D721Med (cell line): Measurements from ENCODE around the gene HINT3.

ENCODE experiments used
- DNase-seq: peaks from one replicate; pipeline ENCODE4 v3.0.0; 2011; ENCODE audit warnings: low spot score; ENCODE audit not compliant: insufficient read length
- FAIRE-seq: peaks from 2 replicates; lab custom pipeline; 2011; peaks lifted over from hg19 to GRCh38; lab: Jason Lieb, UNC
- TF ChIP-seq, protein P1 (sequence below): IDR thresholded peaks from 2 replicates; pipeline ENCODE4 v1.5.1; 2012; ENCODE audit warnings: mild to moderate bottlenecking, control low read depth; ENCODE audit not compliant: insufficient read depth; ENCODE audit errors: missing control alignments

The HINT3 gene

DNA sequence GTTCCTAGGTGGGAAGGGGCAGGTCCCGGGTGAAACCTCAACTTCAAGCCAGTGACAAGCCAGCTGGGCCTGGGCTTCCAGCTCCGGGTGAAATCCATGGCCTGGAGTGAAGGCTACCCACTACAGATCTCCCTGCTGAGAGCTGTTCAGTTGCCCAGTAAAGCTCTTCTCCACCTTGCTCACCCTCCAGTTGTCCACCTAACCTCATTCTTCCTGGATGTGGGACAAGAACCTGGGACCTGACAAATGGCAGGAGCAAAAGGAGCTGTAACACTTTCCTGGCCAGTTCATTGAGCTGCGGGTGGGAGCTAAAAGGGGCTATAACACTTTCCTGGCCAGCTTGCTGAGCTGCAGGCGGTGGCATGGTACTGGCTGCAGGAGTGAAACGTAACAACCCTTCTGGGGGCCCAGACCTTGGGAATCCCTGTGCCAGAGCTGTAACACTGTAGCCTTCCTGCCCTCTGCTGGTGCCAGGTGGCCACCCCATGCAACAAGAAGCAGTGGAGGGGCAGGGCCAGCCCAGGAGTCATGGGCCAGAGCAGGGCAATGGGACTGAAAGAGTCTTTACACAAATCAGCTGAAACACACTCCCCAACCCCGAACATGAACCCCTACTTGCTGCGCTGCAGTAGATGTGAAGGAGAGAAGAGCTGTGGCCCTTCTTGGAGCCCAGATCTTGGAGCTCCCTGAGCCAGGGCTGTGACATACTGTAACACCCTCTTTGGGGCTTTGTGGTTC is 3.6 kb upstream of the HINT3 start:
- DNase-seq (no peak), FAIRE-seq (no peak)
- TF ChIP-seq, protein P1, sequence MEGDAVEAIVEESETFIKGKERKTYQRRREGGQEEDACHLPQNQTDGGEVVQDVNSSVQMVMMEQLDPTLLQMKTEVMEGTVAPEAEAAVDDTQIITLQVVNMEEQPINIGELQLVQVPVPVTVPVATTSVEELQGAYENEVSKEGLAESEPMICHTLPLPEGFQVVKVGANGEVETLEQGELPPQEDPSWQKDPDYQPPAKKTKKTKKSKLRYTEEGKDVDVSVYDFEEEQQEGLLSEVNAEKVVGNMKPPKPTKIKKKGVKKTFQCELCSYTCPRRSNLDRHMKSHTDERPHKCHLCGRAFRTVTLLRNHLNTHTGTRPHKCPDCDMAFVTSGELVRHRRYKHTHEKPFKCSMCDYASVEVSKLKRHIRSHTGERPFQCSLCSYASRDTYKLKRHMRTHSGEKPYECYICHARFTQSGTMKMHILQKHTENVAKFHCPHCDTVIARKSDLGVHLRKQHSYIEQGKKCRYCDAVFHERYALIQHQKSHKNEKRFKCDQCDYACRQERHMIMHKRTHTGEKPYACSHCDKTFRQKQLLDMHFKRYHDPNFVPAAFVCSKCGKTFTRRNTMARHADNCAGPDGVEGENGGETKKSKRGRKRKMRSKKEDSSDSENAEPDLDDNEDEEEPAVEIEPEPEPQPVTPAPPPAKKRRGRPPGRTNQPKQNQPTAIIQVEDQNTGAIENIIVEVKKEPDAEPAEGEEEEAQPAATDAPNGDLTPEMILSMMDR: peak; percentile 7

DNA sequence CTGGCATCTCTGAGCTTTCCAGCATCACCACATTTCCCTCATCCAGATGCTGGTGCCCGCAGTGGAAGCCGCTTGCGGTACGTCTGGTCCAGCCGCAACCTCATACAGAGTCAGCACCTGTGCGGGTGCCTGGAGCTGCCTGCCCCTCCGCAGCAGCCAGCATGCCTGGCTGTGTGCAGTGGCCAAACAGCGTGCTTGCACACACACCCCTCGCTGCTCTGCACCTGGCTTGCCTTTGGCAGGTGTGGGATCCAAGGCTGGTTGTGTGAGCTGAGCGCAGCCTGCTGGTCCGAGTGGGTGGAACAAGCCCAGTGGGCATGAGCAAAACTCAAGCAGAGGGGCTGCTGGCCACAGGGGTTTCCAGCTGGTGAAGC is 3.1 kb upstream of the HINT3 start:
- FAIRE-seq (no peak), DNase-seq (no peak)
- TF ChIP-seq, protein P1: peak; percentile 8

DNA sequence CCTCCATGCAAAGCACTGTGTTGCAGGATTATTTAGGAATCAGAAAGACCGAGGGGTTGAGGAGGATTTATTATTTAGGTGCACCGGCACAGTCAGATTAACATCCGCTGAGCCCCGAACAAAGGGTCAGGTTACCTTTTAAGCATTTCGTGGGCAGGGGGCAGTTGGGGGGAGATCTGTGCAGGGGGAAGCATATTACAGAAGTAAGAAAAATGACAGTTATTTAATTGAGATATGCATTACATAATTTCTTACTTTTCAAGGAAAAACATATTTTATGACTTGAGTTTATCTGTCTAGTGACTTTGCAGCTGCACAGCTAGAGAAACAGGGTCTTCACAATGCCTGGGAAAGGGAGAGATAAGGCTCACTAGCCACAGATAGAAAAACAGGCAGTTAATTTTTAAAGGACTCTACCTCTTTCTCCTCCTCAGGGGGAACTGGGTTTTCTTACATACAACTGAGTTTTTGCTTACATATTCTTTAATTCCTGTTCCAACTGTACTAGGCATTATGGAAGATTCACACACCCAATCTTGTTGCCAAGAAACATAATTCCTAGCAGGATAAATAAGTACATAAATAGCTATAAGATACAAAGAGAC is 1.7 kb upstream of the HINT3 start:
- no peak for DNase-seq
- TF ChIP-seq, protein P1: no peak
- no peak for FAIRE-seq

- DNase-seq: no peak
- TF ChIP-seq, protein P1: no peak
- no peak for FAIRE-seq
Measured at GRCh38 chr6:125955973-125956372, 597 bp upstream of the HINT3 start.

DNA sequence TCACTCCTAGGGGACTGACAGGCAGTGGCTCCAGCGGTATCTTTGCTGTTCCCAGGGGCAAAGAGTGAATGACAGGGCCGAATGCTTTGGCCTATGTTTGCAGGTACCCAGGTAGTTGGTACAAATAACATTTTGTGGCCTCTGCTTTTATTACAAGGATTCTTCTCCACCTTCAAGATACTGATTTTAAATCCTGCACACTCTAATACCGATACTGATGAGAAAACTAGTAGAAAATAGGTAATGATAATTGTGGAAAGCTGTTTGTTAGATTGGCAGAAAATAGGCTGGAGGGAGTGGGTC is 772 bp downstream of the HINT3 start:
- no peak for FAIRE-seq
- TF ChIP-seq, protein P1: no peak
- DNase-seq: no peak

DNA sequence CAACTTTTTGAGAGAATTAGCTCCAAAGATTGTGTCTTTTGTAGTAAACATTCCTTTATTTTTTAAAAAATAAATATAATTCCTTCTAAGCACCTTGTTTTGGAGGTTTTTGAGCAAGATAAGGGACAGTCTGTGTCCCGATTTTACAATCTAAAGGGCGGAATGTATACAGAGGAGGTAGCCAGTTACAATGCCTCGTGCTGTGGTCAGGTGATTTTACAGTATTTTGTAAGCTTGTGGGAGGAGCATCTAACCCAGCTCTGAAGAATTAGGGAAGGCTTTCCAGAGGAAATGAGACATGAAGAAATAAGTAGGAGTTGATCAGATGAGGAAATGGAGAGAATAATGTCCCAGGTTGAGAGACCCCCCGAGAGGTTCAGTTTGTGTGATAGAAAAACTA is 1.3 kb downstream of the HINT3 start:
- FAIRE-seq (no peak), DNase-seq (no peak)
- TF ChIP-seq, protein P1: no peak

DNA sequence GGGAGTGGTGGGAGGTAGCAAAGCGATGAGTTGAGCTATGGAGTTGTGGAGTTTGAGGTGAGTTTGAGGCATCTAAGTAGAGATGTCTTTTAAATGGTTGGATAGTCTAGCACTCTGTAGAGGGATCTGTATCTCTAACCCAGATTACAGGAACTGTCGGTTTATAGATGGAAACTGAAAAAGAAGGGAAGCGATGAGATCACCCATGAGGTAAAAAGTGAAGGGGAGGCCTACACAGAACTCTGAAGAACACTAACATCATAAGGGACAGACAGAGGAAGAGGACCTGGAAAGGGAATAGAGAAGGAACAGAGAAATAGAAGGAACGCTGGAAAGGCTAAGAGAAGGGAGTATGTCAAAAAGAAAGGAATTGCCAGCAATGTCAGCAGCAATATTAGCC is 2.5 kb downstream of the HINT3 start:
- DNase-seq (no peak), FAIRE-seq (no peak)
- TF ChIP-seq, protein P1: no peak
